IPS-18a (cell line): ENCODE measurements around the gene FAM177A1.
"Not testable (repeated sequence)": the region's sequence is repeated elsewhere in the genome, so short reads cannot be mapped to it uniquely, and the experiment has no call there.

Experiments
- H3K27ac ChIP-seq: one replicate; pipeline ENCODE4 v1.5.1; 2013; ENCODE audit warnings: low read length
- H3K27me3 ChIP-seq: one replicate; pipeline ENCODE4 v1.6.1; 2013; ENCODE audit warnings: mild to moderate bottlenecking, low read length; ENCODE audit not compliant: control insufficient read depth, insufficient read depth
- H3K36me3 ChIP-seq: one replicate; pipeline ENCODE4 v1.6.1; 2013; ENCODE audit warnings: low read depth, low read length; ENCODE audit not compliant: control insufficient read depth
- H3K4me1 ChIP-seq: one replicate; pipeline ENCODE4 v1.6.1; 2013; ENCODE audit warnings: low read depth, low read length; ENCODE audit not compliant: control insufficient read depth
- H3K4me3 ChIP-seq: one replicate; pipeline ENCODE4 v1.5.1; 2013; ENCODE audit warnings: low read length
- H3K9ac ChIP-seq: one replicate; pipeline ENCODE4 v1.6.1; 2013; ENCODE audit warnings: mild to moderate bottlenecking, low read length, moderate library complexity
- H3K9me3 ChIP-seq: one replicate; pipeline ENCODE4 v1.6.1; 2013; ENCODE audit warnings: low read depth, low read length; ENCODE audit not compliant: control insufficient read depth

Gene FAM177A1, protein sequence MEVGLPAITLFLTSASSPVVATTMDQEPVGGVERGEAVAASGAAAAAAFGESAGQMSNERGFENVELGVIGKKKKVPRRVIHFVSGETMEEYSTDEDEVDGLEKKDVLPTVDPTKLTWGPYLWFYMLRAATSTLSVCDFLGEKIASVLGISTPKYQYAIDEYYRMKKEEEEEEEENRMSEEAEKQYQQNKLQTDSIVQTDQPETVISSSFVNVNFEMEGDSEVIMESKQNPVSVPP

GRCh38 chr14:35046048-35046750 lies at the start of gene FAM177A1:
FAM177A1 (plus strand) TSS chr14:35046272; CDS start chr14:35046464, 192 bp downstream.
- Histone ChIP-seq H3K4me1 (peaks cover 5% of the 10 kb centered on the region), H3K9me3 (no peaks in the 10 kb centered on the region), H3K4me3 (peak within 1 kb of the TSS; percentile 90), H3K27me3 (no peaks in the 10 kb centered on the region), H3K9ac (peak within 1 kb of the TSS; percentile 77), H3K36me3 (no peaks in the 10 kb centered on the region), H3K27ac (peak within 1 kb of the TSS; percentile 2)

GRCh38 chr14:34997762-34998161 lies 48.3 kb upstream of the FAM177A1 start:
- H3K36me3 ChIP-seq, result peaks cover 10% of the 10 kb centered on the region
- no peaks in the 10 kb centered on the region for H3K9me3 ChIP-seq
- H3K27me3 ChIP-seq, result no peaks in the 10 kb centered on the region
- no peak overlapping the region for H3K27ac ChIP-seq
- no peak overlapping the region for H3K9ac ChIP-seq
- no peak overlapping the region for H3K4me3 ChIP-seq
- no peaks in the 10 kb centered on the region for H3K4me1 ChIP-seq

- Histone ChIP-seq H3K9ac (no peak overlapping the region), H3K36me3 (peaks cover 10% of the 10 kb centered on the region)
These were observed 46.6 kb upstream of the FAM177A1 start for GRCh38 chr14:34999500-34999899.

GRCh38 chr14:35001621-35002020 lies 44.5 kb upstream of the FAM177A1 start:
- Histone ChIP-seq H3K9ac (no peak overlapping the region), H3K4me3 (no peak overlapping the region), H3K27me3 (no peaks in the 10 kb centered on the region), H3K4me1 (no peaks in the 10 kb centered on the region), H3K9me3 (no peaks in the 10 kb centered on the region), H3K27ac (no peak overlapping the region), H3K36me3 (peaks cover 10% of the 10 kb centered on the region)

More at GRCh38 chr14:34999500-34999899, 46.6 kb upstream of the FAM177A1 start:
- H3K9me3 ChIP-seq, result no peaks in the 10 kb centered on the region
- H3K27ac ChIP-seq, result no peak overlapping the region
- no peaks in the 10 kb centered on the region for H3K4me1 ChIP-seq
- H3K4me3 ChIP-seq, result no peak overlapping the region
- H3K27me3 ChIP-seq, result no peaks in the 10 kb centered on the region

GRCh38 chr14:35004839-35005238 lies 41.2 kb upstream of the FAM177A1 start:
- no peaks in the 10 kb centered on the region for H3K4me1 ChIP-seq
- H3K27me3 ChIP-seq, result no peaks in the 10 kb centered on the region
- peaks cover 13% of the 10 kb centered on the region for H3K36me3 ChIP-seq
- no peaks in the 10 kb centered on the region for H3K9me3 ChIP-seq
- no peak overlapping the region for H3K27ac ChIP-seq
- no peak overlapping the region for H3K4me3 ChIP-seq
- no peak overlapping the region for H3K9ac ChIP-seq

DNA sequence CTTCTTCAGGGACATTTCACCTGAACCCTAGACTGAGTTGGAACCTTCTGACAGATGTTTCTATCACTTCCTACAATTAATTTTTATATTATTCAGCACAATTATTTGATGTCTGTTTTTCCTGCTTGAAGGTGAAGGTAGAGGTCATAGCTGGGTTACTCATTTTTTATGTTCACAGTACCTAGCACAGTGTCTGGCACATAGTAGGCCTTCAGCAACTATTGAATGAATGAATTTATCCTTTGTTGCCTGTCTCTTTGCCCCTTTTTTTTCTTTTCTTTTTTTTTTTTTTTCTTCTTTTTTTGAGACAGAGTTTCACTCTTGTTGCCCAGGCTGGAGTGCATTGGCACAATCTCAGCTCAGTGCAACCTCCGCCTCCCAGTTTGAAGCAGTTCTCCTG lies 29.5 kb upstream of the FAM177A1 start:
- no peak overlapping the region for H3K27ac ChIP-seq
- no peaks in the 10 kb centered on the region for H3K27me3 ChIP-seq
- no peaks in the 10 kb centered on the region for H3K4me1 ChIP-seq
- no peaks in the 10 kb centered on the region for H3K9me3 ChIP-seq
- peaks cover 39% of the 10 kb centered on the region for H3K36me3 ChIP-seq
- no peak overlapping the region for H3K9ac ChIP-seq
- H3K4me3 ChIP-seq, result no peak overlapping the region

DNA sequence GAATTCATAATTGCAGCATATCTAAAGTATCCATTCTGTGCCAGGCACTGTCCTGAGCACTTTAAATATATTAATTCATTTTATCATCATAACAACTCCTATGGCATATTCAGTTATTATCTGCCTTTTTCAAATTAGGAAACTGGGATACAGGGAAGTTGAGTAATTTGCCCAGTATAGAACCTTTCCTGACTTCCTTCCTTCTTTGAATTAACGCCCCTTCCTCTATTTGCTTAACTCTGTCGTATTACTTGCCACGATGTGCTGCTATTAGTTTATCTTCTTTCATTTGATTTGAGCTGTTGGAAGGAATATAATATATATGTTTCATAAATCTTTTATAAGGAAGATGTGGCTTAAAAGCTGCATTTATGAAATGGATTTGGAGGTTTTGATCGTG lies 25.4 kb upstream of the FAM177A1 start:
- Histone ChIP-seq H3K4me3 (no peak overlapping the region), H3K9ac (no peak overlapping the region), H3K27ac (no peak overlapping the region), H3K36me3 (peaks cover 19% of the 10 kb centered on the region), H3K4me1 (no peaks in the 10 kb centered on the region), H3K9me3 (no peaks in the 10 kb centered on the region), H3K27me3 (no peaks in the 10 kb centered on the region)

- Histone ChIP-seq H3K9me3 (no peaks in the 10 kb centered on the region), H3K27me3 (no peaks in the 10 kb centered on the region), H3K27ac (no peak overlapping the region), H3K36me3 (peaks cover 17% of the 10 kb centered on the region), H3K4me1 (no peaks in the 10 kb centered on the region), H3K4me3 (no peak overlapping the region), H3K9ac (no peak overlapping the region)
These were observed 17.6 kb upstream of the FAM177A1 start for GRCh38 chr14:35028435-35028834.

DNA sequence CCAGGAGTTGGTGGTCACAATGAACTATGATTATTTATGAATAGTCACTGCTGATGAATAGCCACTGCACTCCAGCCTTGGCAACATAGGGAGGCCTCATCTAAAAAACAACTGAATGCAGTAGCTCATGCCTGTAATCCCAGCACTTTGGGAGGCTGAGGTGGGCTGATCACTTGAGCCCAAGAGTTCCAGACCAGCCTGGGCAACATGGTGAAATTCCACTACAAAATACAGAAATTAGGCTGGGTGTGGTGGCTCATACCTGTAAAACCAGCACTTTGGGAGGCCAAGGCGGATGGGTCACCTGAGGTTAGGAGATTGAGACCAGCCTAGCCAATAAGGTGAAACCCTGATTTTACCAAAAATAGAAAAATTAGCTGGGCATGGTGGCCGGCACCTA lies 13.5 kb upstream of the FAM177A1 start:
- Histone ChIP-seq H3K27ac (no peak overlapping the region), H3K36me3 (peaks cover 17% of the 10 kb centered on the region), H3K9me3 (peaks cover 6% of the 10 kb centered on the region), H3K9ac (no peak overlapping the region), H3K27me3 (no peaks in the 10 kb centered on the region), H3K4me1 (no peaks in the 10 kb centered on the region), H3K4me3 (no peak overlapping the region)

DNA sequence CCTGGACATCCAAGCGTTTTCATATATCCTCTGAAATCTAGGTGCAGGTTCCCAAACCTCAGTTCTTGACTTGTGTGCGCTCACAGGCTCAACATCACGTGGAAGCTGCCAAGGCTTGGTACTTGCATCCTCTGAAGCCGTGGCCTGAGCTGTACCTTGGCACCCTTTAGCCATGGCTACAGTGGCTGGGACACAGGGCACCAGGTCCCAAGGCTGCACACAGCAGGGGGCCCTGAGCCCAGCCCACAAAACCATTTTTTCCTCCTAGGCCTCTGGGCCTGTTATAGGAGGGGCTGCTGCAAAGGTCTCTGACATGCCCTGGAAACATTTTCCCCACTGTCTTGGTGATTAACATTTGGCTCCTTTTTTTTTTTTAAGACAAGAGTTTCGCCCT lies 11.6 kb upstream of the FAM177A1 start:
- Histone ChIP-seq H3K9me3 (peaks cover 6% of the 10 kb centered on the region), H3K27me3 (no peaks in the 10 kb centered on the region), H3K36me3 (no peaks in the 10 kb centered on the region), H3K4me1 (no peaks in the 10 kb centered on the region), H3K4me3 (no peak overlapping the region), H3K27ac (no peak overlapping the region), H3K9ac (no peak overlapping the region)

- not testable (repeated sequence) for H3K27ac ChIP-seq, H3K36me3 ChIP-seq, H3K9ac ChIP-seq, H3K9me3 ChIP-seq, H3K4me1 ChIP-seq, H3K4me3 ChIP-seq, H3K27me3 ChIP-seq
These were observed 11.0 kb upstream of the FAM177A1 start for GRCh38 chr14:35034944-35035554.

GRCh38 chr14:35038312-35038711 lies 7.8 kb upstream of the FAM177A1 start:
- not testable (repeated sequence) for H3K9ac ChIP-seq, H3K4me1 ChIP-seq, H3K4me3 ChIP-seq, H3K27me3 ChIP-seq, H3K27ac ChIP-seq, H3K9me3 ChIP-seq, H3K36me3 ChIP-seq
